Adipocyte (in vitro differentiated cells): ENCODE results near the gene NT5C1A.

Experiments used
- DNase-seq: peaks from one replicate; pipeline ENCODE4 v3.0.0-alpha.2; 2015; ENCODE audit warnings: low read depth
- H3K27me3 ChIP-seq: replicated peaks from 2 replicates; pipeline ENCODE4 v1.7.0; 2013; ENCODE audit warnings: mild to moderate bottlenecking, low read length, moderate library complexity; ENCODE audit not compliant: control insufficient read depth, insufficient read depth
- H3K36me3 ChIP-seq: 2 replicates; pipeline ENCODE4 v1.7.0; 2013; ENCODE audit warnings: low read length, mild to moderate bottlenecking, moderate library complexity; ENCODE audit not compliant: control insufficient read depth, insufficient read depth, severe bottlenecking
- H3K4me1 ChIP-seq: 2 replicates; pipeline ENCODE4 v1.7.0; 2013; ENCODE audit warnings: mild to moderate bottlenecking, low read length, moderate library complexity; ENCODE audit not compliant: control insufficient read depth, insufficient read depth
- H3K4me3 ChIP-seq: 2 replicates; pipeline ENCODE4 v1.7.0; 2013; ENCODE audit warnings: mild to moderate bottlenecking, low read length, moderate library complexity
- H3K9ac ChIP-seq: 2 replicates; pipeline ENCODE4 v1.7.0; 2013; ENCODE audit warnings: mild to moderate bottlenecking, low read length, moderate library complexity
- H3K9me3 ChIP-seq: 2 replicates; pipeline ENCODE4 v1.7.0; 2013; ENCODE audit warnings: mild to moderate bottlenecking, low read length, moderate library complexity; ENCODE audit not compliant: control insufficient read depth

The NT5C1A gene

GRCh38 chr1:39633422-39633821, 38.5 kb downstream of the NT5C1A start:
- Histone ChIP-seq H3K4me1 (no peaks in the 10 kb centered on the region), H3K36me3 (no peaks in the 10 kb centered on the region), H3K4me3 (no peak overlapping the region), H3K9ac (no peak overlapping the region), H3K27me3 (peaks cover 79% of the 10 kb centered on the region), H3K9me3 (no peaks in the 10 kb centered on the region)
- no peak for DNase-seq

- H3K36me3 ChIP-seq, result no peaks in the 10 kb centered on the region
- no peaks in the 10 kb centered on the region for H3K4me1 ChIP-seq
- no peaks in the 10 kb centered on the region for H3K9me3 ChIP-seq
- H3K27me3 ChIP-seq, result peaks cover 76% of the 10 kb centered on the region
- no peak overlapping the region for H3K4me3 ChIP-seq
- no peak overlapping the region for H3K9ac ChIP-seq
- DNase-seq, result peak; percentile 90
Measured at GRCh38 chr1:39632682-39633417, 39.1 kb downstream of the NT5C1A start.

- H3K4me3 ChIP-seq, result no peak overlapping the region
- H3K27me3 ChIP-seq, result peaks cover 75% of the 10 kb centered on the region
- no peaks in the 10 kb centered on the region for H3K36me3 ChIP-seq
- no peaks in the 10 kb centered on the region for H3K4me1 ChIP-seq
- H3K9me3 ChIP-seq, result no peaks in the 10 kb centered on the region
- no peak for DNase-seq
- no peak overlapping the region for H3K9ac ChIP-seq
Measured at GRCh38 chr1:39632323-39632681, 39.6 kb downstream of the NT5C1A start.

GRCh38 chr1:39631361-39632322, 40.3 kb downstream of the NT5C1A start:
- H3K9ac ChIP-seq, result no peak overlapping the region
- peaks cover 69% of the 10 kb centered on the region for H3K27me3 ChIP-seq
- H3K4me1 ChIP-seq, result no peaks in the 10 kb centered on the region
- H3K9me3 ChIP-seq, result no peaks in the 10 kb centered on the region
- H3K36me3 ChIP-seq, result no peaks in the 10 kb centered on the region
- no peak overlapping the region for H3K4me3 ChIP-seq
- no peak for DNase-seq

- no peaks in the 10 kb centered on the region for H3K9me3 ChIP-seq
- peaks cover 59% of the 10 kb centered on the region for H3K27me3 ChIP-seq
- no peaks in the 10 kb centered on the region for H3K36me3 ChIP-seq
- no peak overlapping the region for H3K4me3 ChIP-seq
- H3K4me1 ChIP-seq, result peaks cover 14% of the 10 kb centered on the region
- DNase-seq, result no peak
- no peak overlapping the region for H3K9ac ChIP-seq
Measured at GRCh38 chr1:39628807-39629350, 43.0 kb downstream of the NT5C1A start.

GRCh38 chr1:39626646-39627045, 45.3 kb downstream of the NT5C1A start:
- H3K9me3 ChIP-seq, result no peaks in the 10 kb centered on the region
- no peak for DNase-seq
- no peak overlapping the region for H3K4me3 ChIP-seq
- H3K9ac ChIP-seq, result no peak overlapping the region
- peaks cover 51% of the 10 kb centered on the region for H3K27me3 ChIP-seq
- peaks cover 14% of the 10 kb centered on the region for H3K4me1 ChIP-seq
- H3K36me3 ChIP-seq, result no peaks in the 10 kb centered on the region

GRCh38 chr1:39625462-39626273, 46.2 kb downstream of the NT5C1A start:
- Histone ChIP-seq H3K4me3 (no peak overlapping the region), H3K9me3 (no peaks in the 10 kb centered on the region), H3K27me3 (peaks cover 42% of the 10 kb centered on the region), H3K36me3 (no peaks in the 10 kb centered on the region), H3K9ac (no peak overlapping the region), H3K4me1 (peaks cover 14% of the 10 kb centered on the region)
- peak; percentile 36 for DNase-seq

- peaks cover 35% of the 10 kb centered on the region for H3K27me3 ChIP-seq
- H3K4me3 ChIP-seq, result no peak overlapping the region
- no peaks in the 10 kb centered on the region for H3K9me3 ChIP-seq
- no peaks in the 10 kb centered on the region for H3K36me3 ChIP-seq
- H3K9ac ChIP-seq, result no peak overlapping the region
- peaks cover 14% of the 10 kb centered on the region for H3K4me1 ChIP-seq
- DNase-seq, result no peak
Measured at GRCh38 chr1:39625009-39625408, 46.9 kb downstream of the NT5C1A start.

- Histone ChIP-seq H3K9me3 (no peaks in the 10 kb centered on the region), H3K27me3 (peaks cover 32% of the 10 kb centered on the region), H3K4me1 (peaks cover 14% of the 10 kb centered on the region), H3K36me3 (no peaks in the 10 kb centered on the region), H3K4me3 (no peak overlapping the region), H3K9ac (no peak overlapping the region)
- DNase-seq, result no peak
Measured at GRCh38 chr1:39623053-39623452, 48.9 kb downstream of the NT5C1A start.

- peaks cover 14% of the 10 kb centered on the region for H3K4me1 ChIP-seq
- no peaks in the 10 kb centered on the region for H3K9me3 ChIP-seq
- peaks cover 27% of the 10 kb centered on the region for H3K27me3 ChIP-seq
Measured at GRCh38 chr1:39622427-39622826, 49.5 kb downstream of the NT5C1A start.

More at GRCh38 chr1:39622427-39622826, 49.5 kb downstream of the NT5C1A start:
- Histone ChIP-seq H3K4me3 (no peak overlapping the region), H3K36me3 (no peaks in the 10 kb centered on the region), H3K9ac (no peak overlapping the region)
- no peak for DNase-seq
